ENCODE measurements around the gene HRG.

Gene HRG, protein sequence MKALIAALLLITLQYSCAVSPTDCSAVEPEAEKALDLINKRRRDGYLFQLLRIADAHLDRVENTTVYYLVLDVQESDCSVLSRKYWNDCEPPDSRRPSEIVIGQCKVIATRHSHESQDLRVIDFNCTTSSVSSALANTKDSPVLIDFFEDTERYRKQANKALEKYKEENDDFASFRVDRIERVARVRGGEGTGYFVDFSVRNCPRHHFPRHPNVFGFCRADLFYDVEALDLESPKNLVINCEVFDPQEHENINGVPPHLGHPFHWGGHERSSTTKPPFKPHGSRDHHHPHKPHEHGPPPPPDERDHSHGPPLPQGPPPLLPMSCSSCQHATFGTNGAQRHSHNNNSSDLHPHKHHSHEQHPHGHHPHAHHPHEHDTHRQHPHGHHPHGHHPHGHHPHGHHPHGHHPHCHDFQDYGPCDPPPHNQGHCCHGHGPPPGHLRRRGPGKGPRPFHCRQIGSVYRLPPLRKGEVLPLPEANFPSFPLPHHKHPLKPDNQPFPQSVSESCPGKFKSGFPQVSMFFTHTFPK

DNA sequence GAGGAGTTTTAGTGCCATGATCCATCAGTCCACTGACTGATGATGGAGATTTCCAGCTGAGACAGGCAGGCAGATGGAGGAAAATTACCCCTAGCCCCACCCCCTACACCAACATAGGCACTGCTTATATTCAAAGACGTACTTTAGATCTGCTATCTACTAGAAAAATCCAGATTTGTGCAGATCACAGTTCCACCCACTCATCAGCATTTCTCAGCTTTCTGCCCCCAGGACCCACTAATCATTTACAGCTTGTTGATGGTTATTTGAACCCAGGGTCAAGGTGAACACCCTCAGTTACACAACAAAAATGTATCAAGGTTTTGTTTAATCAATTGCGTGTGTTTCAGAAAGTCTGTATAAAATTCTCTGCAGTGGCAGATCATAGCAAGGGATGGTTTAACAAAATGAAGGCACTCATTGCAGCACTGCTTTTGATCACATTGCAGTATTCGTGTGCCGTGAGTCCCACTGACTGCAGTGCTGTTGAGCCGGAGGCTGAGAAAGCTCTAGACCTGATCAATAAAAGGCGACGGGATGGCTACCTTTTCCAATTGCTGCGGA lies at the start of gene HRG:
Gene HRG (plus strand): TSS at position 390 of the 564 bp plus-strand sequence. CDS start 18 bp downstream, at position 408.
- H3K27me3 ChIP-seq = peaks cover 22% of the 10 kb centered on the region
- no peaks in the 10 kb centered on the region for H3K4me1 ChIP-seq (ENCODE audit: control insufficient read depth in 1 of 2, insufficient read depth in 1 of 2, low read depth in 1 of 2, low read length in 1 of 2)
- TF ChIP-seq, protein P1, sequence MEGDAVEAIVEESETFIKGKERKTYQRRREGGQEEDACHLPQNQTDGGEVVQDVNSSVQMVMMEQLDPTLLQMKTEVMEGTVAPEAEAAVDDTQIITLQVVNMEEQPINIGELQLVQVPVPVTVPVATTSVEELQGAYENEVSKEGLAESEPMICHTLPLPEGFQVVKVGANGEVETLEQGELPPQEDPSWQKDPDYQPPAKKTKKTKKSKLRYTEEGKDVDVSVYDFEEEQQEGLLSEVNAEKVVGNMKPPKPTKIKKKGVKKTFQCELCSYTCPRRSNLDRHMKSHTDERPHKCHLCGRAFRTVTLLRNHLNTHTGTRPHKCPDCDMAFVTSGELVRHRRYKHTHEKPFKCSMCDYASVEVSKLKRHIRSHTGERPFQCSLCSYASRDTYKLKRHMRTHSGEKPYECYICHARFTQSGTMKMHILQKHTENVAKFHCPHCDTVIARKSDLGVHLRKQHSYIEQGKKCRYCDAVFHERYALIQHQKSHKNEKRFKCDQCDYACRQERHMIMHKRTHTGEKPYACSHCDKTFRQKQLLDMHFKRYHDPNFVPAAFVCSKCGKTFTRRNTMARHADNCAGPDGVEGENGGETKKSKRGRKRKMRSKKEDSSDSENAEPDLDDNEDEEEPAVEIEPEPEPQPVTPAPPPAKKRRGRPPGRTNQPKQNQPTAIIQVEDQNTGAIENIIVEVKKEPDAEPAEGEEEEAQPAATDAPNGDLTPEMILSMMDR (IDR thresholded peaks at IDR 0.05) = no peak
- H3K4me3 ChIP-seq (ENCODE audit: low read depth in 1 of 2, low read length in 1 of 2) = no peak within 1 kb of the TSS
- H3K9me3 ChIP-seq = no peaks in the 10 kb centered on the region
- no peak within 1 kb of the TSS for H3K27ac ChIP-seq
- H3K36me3 ChIP-seq = no peaks in the 10 kb centered on the region

DNA sequence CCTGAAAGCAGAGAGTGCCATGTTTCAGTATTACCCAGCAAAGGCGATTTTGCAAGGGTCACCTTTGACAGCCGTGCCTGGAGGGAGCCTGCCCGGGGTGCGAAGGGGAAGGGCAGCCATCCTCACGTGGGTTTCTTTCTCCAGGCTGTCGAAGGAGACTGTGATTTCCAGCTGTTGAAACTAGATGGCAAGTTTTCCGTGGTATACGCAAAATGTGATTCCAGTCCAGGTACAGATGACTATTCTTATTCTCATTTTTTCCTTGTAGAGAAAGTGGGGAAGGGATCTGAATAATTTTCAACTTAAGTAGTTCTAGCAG lies 49.6 kb upstream of the HRG start:
- H3K27me3 ChIP-seq = peaks cover 70% of the 10 kb centered on the region
- H3K36me3 ChIP-seq = no peaks in the 10 kb centered on the region
- H3K9me3 ChIP-seq = no peaks in the 10 kb centered on the region
- no peak overlapping the region for H3K27ac ChIP-seq
- H3K4me1 ChIP-seq (ENCODE audit: control insufficient read depth in 1 of 2, insufficient read depth in 1 of 2, low read depth in 1 of 2, low read length in 1 of 2) = peaks cover 0 to 13% of the 10 kb centered on the region in 2 experiments
- no peak overlapping the region for H3K4me3 ChIP-seq (ENCODE audit: low read depth in 1 of 2, low read length in 1 of 2)
- TF ChIP-seq, protein P1 (IDR thresholded peaks at IDR 0.05) = no peak

DNA sequence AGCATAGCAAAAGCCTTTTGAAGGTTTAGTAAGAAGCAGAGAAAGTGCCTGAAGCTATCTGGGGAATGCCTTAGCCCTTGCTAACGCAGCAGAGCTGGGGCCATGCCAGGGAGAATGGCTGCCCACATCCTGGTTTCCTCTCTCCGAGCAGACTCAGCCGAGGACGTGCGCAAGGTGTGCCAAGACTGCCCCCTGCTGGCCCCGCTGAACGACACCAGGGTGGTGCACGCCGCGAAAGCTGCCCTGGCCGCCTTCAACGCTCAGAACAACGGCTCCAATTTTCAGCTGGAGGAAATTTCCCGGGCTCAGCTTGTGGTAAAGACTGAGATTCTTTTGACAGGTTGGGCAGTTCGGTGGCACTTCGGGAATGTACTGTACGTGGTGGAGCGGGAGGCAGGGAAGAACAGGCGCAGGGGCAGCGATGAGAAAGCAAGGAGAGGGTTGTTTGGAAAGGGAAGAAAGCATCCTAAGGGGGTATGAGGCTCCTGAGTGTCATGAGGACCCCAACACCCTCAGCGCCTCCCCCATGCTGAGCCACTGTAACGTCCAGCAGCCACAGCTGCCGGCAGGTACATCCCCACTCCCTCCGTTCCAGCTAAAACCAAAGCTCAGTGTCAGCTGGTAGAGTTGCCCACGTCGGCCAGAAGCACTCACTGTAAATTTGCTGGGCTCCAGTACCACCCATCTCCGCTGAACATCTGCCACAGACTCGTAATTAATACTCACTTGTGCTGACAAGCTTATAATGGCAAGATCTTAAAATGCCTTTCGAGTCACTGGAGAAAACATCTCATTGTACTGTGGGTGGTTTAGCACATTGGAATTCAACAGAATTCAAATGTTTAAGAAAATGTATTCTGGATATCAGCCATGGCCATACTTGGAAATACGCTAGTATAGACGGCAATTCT lies 48.5 kb upstream of the HRG start:
- TF ChIP-seq, protein P1 (IDR thresholded peaks at IDR 0.05) = peak; percentile 80
- Histone ChIP-seq H3K9me3 (no peaks in the 10 kb centered on the region), H3K4me1 (ENCODE audit: control insufficient read depth in 1 of 2, insufficient read depth in 1 of 2, low read depth in 1 of 2, low read length in 1 of 2) (peaks cover 0 to 13% of the 10 kb centered on the region in 2 experiments), H3K4me3 (ENCODE audit: low read depth in 1 of 2, low read length in 1 of 2) (peak overlapping the region in 1 of 2 experiments; percentile 30), H3K27ac (no peak overlapping the region), H3K36me3 (no peaks in the 10 kb centered on the region), H3K27me3 (peaks cover 65% of the 10 kb centered on the region)

DNA sequence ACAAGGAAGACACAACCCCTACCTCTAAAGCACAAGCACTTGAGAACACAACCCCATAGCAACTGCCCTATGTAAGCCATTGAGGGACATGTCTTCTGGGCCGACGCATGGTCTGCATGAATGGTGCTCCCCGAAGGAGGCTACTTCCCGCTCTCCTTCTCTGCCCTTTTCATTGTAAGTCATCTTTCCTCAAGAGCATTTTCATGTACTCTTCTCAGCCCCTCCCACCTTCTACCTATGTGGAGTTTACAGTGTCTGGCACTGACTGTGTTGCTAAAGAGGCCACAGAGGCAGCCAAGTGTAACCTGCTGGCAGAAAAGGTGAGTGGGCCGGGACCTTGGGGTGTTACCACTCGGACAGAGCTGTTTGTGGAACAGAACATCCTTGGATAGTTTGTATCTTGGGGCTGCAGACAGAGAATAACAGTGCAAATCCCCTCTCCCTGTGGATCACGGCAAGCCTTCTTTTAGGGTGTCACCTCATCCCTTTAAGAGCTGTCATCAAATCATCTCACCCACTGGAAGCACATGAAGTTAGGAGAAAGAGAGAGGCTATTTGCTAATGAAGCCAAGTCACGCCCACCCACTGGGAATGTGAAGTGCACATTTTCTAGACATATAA lies 47.4 kb upstream of the HRG start:
- H3K36me3 ChIP-seq = no peaks in the 10 kb centered on the region
- peaks cover 0 to 13% of the 10 kb centered on the region in 2 experiments for H3K4me1 ChIP-seq (ENCODE audit: control insufficient read depth in 1 of 2, insufficient read depth in 1 of 2, low read depth in 1 of 2, low read length in 1 of 2)
- H3K27me3 ChIP-seq = peaks cover 53% of the 10 kb centered on the region
- H3K27ac ChIP-seq = no peak overlapping the region
- no peaks in the 10 kb centered on the region for H3K9me3 ChIP-seq
- H3K4me3 ChIP-seq (ENCODE audit: low read depth in 1 of 2, low read length in 1 of 2) = no peak overlapping the region
- TF ChIP-seq, protein P1 (IDR thresholded peaks at IDR 0.05) = no peak

DNA sequence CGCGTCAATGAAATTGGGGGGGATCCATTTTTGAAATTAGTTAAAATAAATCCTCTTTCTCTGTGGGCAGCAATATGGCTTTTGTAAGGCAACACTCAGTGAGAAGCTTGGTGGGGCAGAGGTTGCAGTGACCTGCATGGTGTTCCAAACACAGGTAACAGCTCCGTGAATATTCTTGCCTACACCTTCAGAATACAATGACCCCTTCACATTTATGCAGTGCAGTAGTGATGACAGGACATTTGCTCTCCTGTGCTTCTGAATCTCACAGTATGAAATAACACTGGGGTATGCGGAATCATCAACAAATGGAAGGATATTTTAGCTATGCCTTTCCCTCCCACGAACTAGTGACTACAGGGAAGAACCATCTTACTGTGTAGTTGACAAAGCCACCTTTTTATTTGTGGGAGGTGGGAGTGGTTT lies 46.0 kb upstream of the HRG start:
- H3K27me3 ChIP-seq = peaks cover 39% of the 10 kb centered on the region
- TF ChIP-seq, protein P1 (IDR thresholded peaks at IDR 0.05) = no peak
- no peaks in the 10 kb centered on the region for H3K9me3 ChIP-seq
- H3K4me3 ChIP-seq (ENCODE audit: low read depth in 1 of 2, low read length in 1 of 2) = no peak overlapping the region
- H3K4me1 ChIP-seq (ENCODE audit: control insufficient read depth in 1 of 2, insufficient read depth in 1 of 2, low read depth in 1 of 2, low read length in 1 of 2) = peaks cover 0 to 9% of the 10 kb centered on the region in 2 experiments
- H3K27ac ChIP-seq = no peak overlapping the region
- no peaks in the 10 kb centered on the region for H3K36me3 ChIP-seq

Data from neutrophil (primary cell).